Endodermal cell (in vitro differentiated cells): ENCODE results near the gene WDR38. TPM values are rescaled to one million over a fixed set of nuclear protein-coding genes. Genes with fewer than 3 reads are reported as not detected.

Experiments
- DNase-seq: peaks from one replicate; pipeline ENCODE4 v3.0.0-alpha.2; 2017
- H3K27ac ChIP-seq: 2 replicates; pipeline ENCODE4 v1.5.1; 2013; ENCODE audit warnings: mild to moderate bottlenecking, low read depth, low read length, moderate library complexity
- H3K27me3 ChIP-seq: 2 replicates; pipeline ENCODE4 v1.6.1; 2013; ENCODE audit warnings: mild to moderate bottlenecking, low read length, moderate library complexity; ENCODE audit not compliant: insufficient read depth, control insufficient read depth, poor library complexity, severe bottlenecking
- H3K36me3 ChIP-seq: 2 replicates; pipeline ENCODE4 v1.7.0; 2013; ENCODE audit warnings: mild to moderate bottlenecking, low read length, moderate library complexity; ENCODE audit not compliant: control insufficient read depth, insufficient read depth
- H3K4me1 ChIP-seq: one replicate; pipeline ENCODE4 v1.7.0; 2013; ENCODE audit warnings: low read length; ENCODE audit not compliant: control insufficient read depth, insufficient read depth
- H3K4me3 ChIP-seq: 2 replicates; pipeline ENCODE4 v1.5.1; 2013; ENCODE audit warnings: mild to moderate bottlenecking, low read length, moderate library complexity
- H3K9ac ChIP-seq: 2 replicates; pipeline ENCODE4 v1.6.1; 2013; ENCODE audit warnings: mild to moderate bottlenecking, low read length, moderate library complexity; ENCODE audit not compliant: poor library complexity, severe bottlenecking; ENCODE audit errors: extremely low read depth
- H3K9me3 ChIP-seq: 2 replicates; pipeline ENCODE4 v1.6.1; 2013; ENCODE audit warnings: mild to moderate bottlenecking, low read length, moderate library complexity; ENCODE audit not compliant: control insufficient read depth
- H3K27ac Mint-ChIP-seq: 2 replicates; pipeline ENCODE4 v1.8.0; 2020; ENCODE audit warnings: mixed read lengths
- H3K27me3 Mint-ChIP-seq: 2 replicates; pipeline ENCODE4 v1.8.0; 2021; ENCODE audit warnings: mild to moderate bottlenecking, mixed read lengths; ENCODE audit not compliant: insufficient read depth
- H3K36me3 Mint-ChIP-seq: 2 replicates; pipeline ENCODE4 v1.8.0; 2020; ENCODE audit warnings: low read depth, mixed read lengths
- H3K4me1 Mint-ChIP-seq: 2 replicates; pipeline ENCODE4 v1.8.0; 2020; ENCODE audit warnings: mixed read lengths
- H3K4me3 Mint-ChIP-seq: 2 replicates; pipeline ENCODE4 v1.8.0; 2020; ENCODE audit warnings: mild to moderate bottlenecking, moderate library complexity, mixed read lengths
- H3K9me3 Mint-ChIP-seq: 2 replicates; pipeline ENCODE4 v1.8.0; 2020; ENCODE audit warnings: mild to moderate bottlenecking, mixed read lengths
- WGBS, 2 experiments: methylation state at CpG; one replicate each; pipeline versions ENCODE4 v1.1.5 to v1.1.7; 2013; ENCODE audit warnings: missing lambda C conversion rate in 2 of 2, mixed read lengths in 1 of 2; ENCODE audit not compliant: insufficient coverage in 1 of 2, insufficient read length in 1 of 2; 5-methylcytosine and 5-hydroxymethylcytosine counted together
- total RNA-seq, 2 donors: library from RNA; stranded (reverse); fragmentation: NEBNext Ultra II Directional in 1 of 2; extraction: Animal tissue kit (Norgen Biotek cat#: 25700) in 1 of 2; gene quantifications; 2 replicates in 1 of 2; 3 replicates in 1 of 2; pipeline ENCODE4 v1.2.1, GENCODE V29; 2021
- TF ChIP-seq, protein P1 (sequence below): fragments of 200-600 bp; sonication (generic); conservative IDR thresholded peaks from 2 replicates; pipeline ENCODE4 v1.5.0; 2021; ENCODE audit warnings: antibody characterized with exemption, mild to moderate bottlenecking

The WDR38 gene
- total RNA-seq, 2 donors from 2014 or later, result not detected

DNA sequence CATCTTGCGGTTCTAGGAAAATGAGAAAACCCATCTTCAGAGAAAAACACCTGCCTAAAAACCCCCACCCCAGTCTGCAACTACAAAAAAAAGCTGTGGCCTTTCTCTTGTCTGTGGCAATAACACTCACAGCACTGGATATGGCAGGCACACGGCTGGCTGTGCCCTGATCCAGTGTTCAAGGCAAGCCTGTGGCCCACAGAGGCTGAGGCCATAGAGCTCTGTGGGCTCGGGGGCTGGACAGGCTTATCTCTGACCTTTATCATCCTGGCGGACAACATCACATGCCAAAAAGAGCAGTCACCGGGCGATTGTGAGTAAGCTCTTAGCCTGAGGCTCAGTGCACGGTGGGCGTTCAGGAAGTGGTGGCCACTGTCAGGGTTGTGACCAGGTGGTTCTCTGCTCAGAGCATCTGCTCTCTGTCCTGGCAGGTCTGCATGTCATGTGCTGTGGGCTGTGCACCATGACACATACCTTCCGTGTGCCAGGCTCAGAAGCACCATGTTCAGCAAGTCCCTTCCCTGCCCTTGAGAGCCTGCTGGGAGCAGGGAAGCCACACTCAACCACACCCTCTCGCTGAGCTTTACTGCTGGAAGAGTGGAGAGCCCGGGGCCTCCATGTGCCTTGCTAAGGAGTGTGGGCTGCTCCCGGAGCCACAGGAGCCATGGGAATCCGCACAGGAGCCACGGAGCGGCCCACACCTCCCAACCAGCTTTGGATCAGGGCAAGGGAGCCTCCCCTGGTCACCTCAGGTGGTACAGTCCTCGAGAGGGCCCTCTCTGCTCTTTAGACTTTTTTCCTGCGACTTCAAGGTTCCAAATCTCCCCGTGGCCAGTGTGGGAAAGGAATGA lies 34.6 kb upstream of the WDR38 start:
- Histone ChIP-seq H3K4me3 (no peak overlapping the region), H3K4me1 (peaks cover 5% of the 10 kb centered on the region), H3K9ac (no peak overlapping the region), H3K27ac (peak overlapping the region; percentile 32), H3K9me3 (no peaks in the 10 kb centered on the region), H3K27me3 (no peaks in the 10 kb centered on the region), H3K36me3 (no peaks in the 10 kb centered on the region)
- H3K4me3 Mint-ChIP-seq, result no peak overlapping the region
- peaks cover 8% of the 10 kb centered on the region for H3K4me1 Mint-ChIP-seq
- 83 to 87% methylated on average over 13 to 18 of the region's 18 CpGs for WGBS, 2 experiments
- TF ChIP-seq, protein P1, sequence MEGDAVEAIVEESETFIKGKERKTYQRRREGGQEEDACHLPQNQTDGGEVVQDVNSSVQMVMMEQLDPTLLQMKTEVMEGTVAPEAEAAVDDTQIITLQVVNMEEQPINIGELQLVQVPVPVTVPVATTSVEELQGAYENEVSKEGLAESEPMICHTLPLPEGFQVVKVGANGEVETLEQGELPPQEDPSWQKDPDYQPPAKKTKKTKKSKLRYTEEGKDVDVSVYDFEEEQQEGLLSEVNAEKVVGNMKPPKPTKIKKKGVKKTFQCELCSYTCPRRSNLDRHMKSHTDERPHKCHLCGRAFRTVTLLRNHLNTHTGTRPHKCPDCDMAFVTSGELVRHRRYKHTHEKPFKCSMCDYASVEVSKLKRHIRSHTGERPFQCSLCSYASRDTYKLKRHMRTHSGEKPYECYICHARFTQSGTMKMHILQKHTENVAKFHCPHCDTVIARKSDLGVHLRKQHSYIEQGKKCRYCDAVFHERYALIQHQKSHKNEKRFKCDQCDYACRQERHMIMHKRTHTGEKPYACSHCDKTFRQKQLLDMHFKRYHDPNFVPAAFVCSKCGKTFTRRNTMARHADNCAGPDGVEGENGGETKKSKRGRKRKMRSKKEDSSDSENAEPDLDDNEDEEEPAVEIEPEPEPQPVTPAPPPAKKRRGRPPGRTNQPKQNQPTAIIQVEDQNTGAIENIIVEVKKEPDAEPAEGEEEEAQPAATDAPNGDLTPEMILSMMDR, result peak; percentile 45
- H3K27ac Mint-ChIP-seq, result peak overlapping the region; percentile 52
- H3K9me3 Mint-ChIP-seq, result no peaks in the 10 kb centered on the region
- no peaks in the 10 kb centered on the region for H3K36me3 Mint-ChIP-seq
- peak; percentile 87 for DNase-seq
- H3K27me3 Mint-ChIP-seq, result no peaks in the 10 kb centered on the region

DNA sequence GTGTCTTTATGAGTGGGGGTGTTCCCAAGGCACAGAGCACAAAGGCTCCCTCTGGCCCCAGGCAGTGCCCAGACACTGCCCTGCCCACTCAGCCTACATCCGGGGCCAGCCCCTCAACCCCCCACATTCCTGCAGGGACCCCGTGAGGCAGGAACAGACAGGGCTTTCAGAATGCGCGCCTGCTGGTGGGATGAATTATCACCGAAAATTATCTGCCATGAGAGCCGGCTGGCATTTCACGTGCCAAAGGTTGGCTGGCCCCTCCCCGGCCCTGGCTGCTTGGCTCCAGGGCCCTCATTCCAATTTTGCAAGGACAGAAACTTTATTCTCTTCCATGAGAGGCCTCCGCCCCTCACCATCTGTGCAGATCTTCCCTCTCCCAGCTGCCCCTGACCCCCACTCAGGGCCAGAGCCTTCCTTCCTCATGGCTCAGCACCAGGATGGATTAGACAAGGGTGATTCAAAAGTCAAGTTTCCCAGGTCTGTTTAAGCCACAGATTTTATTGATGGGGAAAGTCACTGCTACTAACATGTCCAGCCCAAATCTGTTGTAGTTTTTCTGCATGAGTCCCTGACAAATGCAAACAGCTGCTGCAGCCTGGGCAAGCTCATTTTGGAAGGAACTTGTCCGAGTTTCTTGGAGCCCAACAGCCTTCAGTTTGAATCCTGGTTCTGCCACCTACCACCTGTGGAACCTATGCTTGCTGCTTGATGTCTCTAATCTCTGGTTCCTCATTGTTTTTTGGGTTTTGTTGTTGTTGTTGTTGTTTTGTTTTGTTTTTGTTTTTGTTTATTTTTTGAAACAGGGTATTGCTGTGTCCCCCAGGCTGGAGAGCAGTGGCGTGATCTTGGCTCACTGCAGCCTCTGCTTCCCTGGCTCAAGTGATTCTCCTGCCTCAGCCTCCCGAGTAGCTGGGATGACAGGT lies 32.3 kb upstream of the WDR38 start:
- no peaks in the 10 kb centered on the region for H3K27me3 Mint-ChIP-seq
- TF ChIP-seq, protein P1, result no peak
- no peaks in the 10 kb centered on the region for H3K36me3 Mint-ChIP-seq
- Histone ChIP-seq H3K27ac (peak overlapping the region; percentile 32), H3K36me3 (no peaks in the 10 kb centered on the region), H3K9me3 (peaks cover under 1% of the 10 kb centered on the region), H3K4me1 (peaks cover 5% of the 10 kb centered on the region), H3K27me3 (no peaks in the 10 kb centered on the region), H3K4me3 (no peak overlapping the region), H3K9ac (no peak overlapping the region)
- DNase-seq, result no peak
- H3K27ac Mint-ChIP-seq, result no peak overlapping the region
- H3K4me3 Mint-ChIP-seq, result no peak overlapping the region
- H3K4me1 Mint-ChIP-seq, result peaks cover 4% of the 10 kb centered on the region
- peaks cover 6% of the 10 kb centered on the region for H3K9me3 Mint-ChIP-seq
- 80 to 85% methylated on average over 10 to 12 of the region's 12 CpGs for WGBS, 2 experiments

DNA sequence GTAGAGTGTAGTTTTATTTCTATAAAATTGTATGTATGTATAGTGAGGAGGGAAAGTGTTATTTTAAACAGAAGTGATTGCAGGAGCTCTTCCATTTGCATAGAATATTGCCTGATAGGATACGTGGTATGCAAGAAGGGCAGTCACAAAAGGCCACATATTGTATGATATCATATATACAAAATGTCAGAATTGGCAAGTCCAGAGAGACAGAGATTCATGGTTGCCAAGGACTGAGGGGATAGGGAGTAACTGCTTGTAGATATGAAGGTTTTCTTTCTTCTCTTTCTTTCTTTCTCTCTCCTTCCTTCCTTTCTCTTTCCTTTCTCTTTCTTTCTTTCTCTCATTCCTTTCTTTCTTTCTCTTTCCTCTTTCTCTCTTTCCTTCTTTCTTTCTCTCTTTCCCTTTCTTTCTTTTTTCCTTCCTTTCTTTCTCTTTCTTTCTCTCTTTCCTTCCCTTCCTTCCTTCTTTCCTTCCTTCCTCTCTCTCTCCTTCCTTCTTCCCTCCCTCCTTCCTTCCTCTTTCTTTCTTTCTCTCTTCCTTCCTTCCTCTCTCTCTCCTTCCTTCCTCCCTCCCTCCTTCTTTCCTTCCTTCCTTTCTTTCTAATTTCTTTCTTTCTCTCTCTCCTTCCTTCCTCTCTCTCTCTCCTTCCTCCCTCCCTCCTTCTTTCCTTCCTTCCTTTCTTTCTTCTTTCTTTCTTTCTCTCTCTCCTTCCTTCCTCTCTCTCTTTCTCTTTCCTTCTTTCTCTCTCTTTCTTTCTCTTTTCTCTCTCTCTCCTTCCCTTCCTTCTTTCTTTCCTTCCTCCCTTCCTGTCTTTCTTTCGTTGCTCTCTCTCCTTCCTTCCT lies 24.5 kb upstream of the WDR38 start:
- peaks cover 3% of the 10 kb centered on the region for H3K4me1 ChIP-seq
- no peaks in the 10 kb centered on the region for H3K27me3 ChIP-seq
- no peaks in the 10 kb centered on the region for H3K36me3 ChIP-seq
- H3K27ac ChIP-seq, result no peak overlapping the region
- Mint-ChIP-seq H3K27ac (no peak overlapping the region), H3K4me1 (peaks cover 12% of the 10 kb centered on the region), H3K9me3 (peaks cover 13% of the 10 kb centered on the region), H3K4me3 (no peak overlapping the region), H3K36me3 (no peaks in the 10 kb centered on the region), H3K27me3 (no peaks in the 10 kb centered on the region)
- H3K9ac ChIP-seq, result no peak overlapping the region
- no peak overlapping the region for H3K4me3 ChIP-seq
- 71 to 74% methylated on average over 1 to 2 of the region's 2 CpGs for WGBS, 2 experiments
- TF ChIP-seq, protein P1, result no peak
- peaks cover 4% of the 10 kb centered on the region for H3K9me3 ChIP-seq
- DNase-seq, result no peak
